Measurements from ENCODE around the gene STIM1.
"Not testable (repeated sequence)": the region's sequence is repeated elsewhere in the genome, so short reads cannot be mapped to it uniquely, and the experiment has no call there.

Gene STIM1

GRCh38 chr11:3856856-3857553 lies 1.5 kb downstream of the STIM1 start:
- DNase-seq (ENCODE audit: low spot score) = no peak
- no peak overlapping the region for H3K27ac ChIP-seq
- no peak for TF ChIP-seq CTCF (conservative IDR thresholded peaks at IDR 0.05; ENCODE audit: low read depth)
- ChIA-PET CTCF (interaction anchor here (3.2 kb wide), 1 partner anchor 216 kb away, joined by 93 read pairs; no protein-coding TSS in a partner anchor), POLR2A (ENCODE audit: low non-redundant PET) (no interaction called here)

GRCh38 chr11:3857628-3858027 lies 2.2 kb downstream of the STIM1 start:
- DNase-seq (ENCODE audit: low spot score) = no peak
- H3K27ac ChIP-seq = no peak overlapping the region
- POLR2A ChIA-PET (ENCODE audit: low non-redundant PET) = no interaction called here
- CTCF ChIA-PET = interaction anchor here (0.7 to 1.1 kb wide), 2 partner anchors 215 to 356 kb away, joined by 3 read pairs; no protein-coding TSS in a partner anchor
- TF ChIP-seq CTCF (conservative IDR thresholded peaks at IDR 0.05; ENCODE audit: low read depth) = no peak

GRCh38 chr11:3859373-3859881 lies 4.0 kb downstream of the STIM1 start:
- POLR2A ChIA-PET (ENCODE audit: low non-redundant PET) = no interaction called here
- H3K27ac ChIP-seq = no peak overlapping the region
- no peak for TF ChIP-seq CTCF (conservative IDR thresholded peaks at IDR 0.05; ENCODE audit: low read depth)
- CTCF ChIA-PET = interaction anchor here (1.6 to 1.8 kb wide), 2 partner anchors 10 to 213 kb away, joined by 6 to 8 read pairs; no protein-coding TSS in a partner anchor
- no peak for DNase-seq (ENCODE audit: low spot score)

GRCh38 chr11:3860375-3860774 lies 4.9 kb downstream of the STIM1 start:
- POLR2A ChIA-PET (ENCODE audit: low non-redundant PET) = no interaction called here
- TF ChIP-seq CTCF (conservative IDR thresholded peaks at IDR 0.05; ENCODE audit: low read depth) = no peak
- CTCF ChIA-PET = interaction anchor here (0.5 to 1.8 kb wide), 3 partner anchors 11 to 212 kb away, joined by 3 to 8 read pairs (median 5); no protein-coding TSS in a partner anchor
- no peak for DNase-seq (ENCODE audit: low spot score)
- no peak overlapping the region for H3K27ac ChIP-seq

GRCh38 chr11:3860898-3861393 lies 5.5 kb downstream of the STIM1 start:
- CTCF ChIA-PET = interaction anchor here (1.4 kb wide), 1 partner anchor 12 kb away, joined by 3 read pairs; no protein-coding TSS in a partner anchor

GRCh38 chr11:3861683-3862082 lies 6.2 kb downstream of the STIM1 start:
- POLR2A ChIA-PET (ENCODE audit: low non-redundant PET) = no interaction called here
- no peak for DNase-seq (ENCODE audit: low spot score)
- no peak overlapping the region for H3K27ac ChIP-seq
- CTCF ChIA-PET = interaction anchor here (0.7 to 1.4 kb wide), 2 partner anchors 12 to 388 kb away, joined by 3 to 4 read pairs; no protein-coding TSS in a partner anchor
- no peak for TF ChIP-seq CTCF (conservative IDR thresholded peaks at IDR 0.05; ENCODE audit: low read depth)

More at GRCh38 chr11:3860898-3861393, 5.5 kb downstream of the STIM1 start:
- H3K27ac ChIP-seq; POLR2A ChIA-PET (ENCODE audit: low non-redundant PET); DNase-seq (ENCODE audit: low spot score): not testable (repeated sequence)
